ENCODE data around the gene MEN1.

GRCh38 chr11:64829536-64830251 lies 19.3 kb upstream of the MEN1 start:
- TF ChIP-seq CTCF (IDR thresholded peaks at IDR 0.05) (no peak), EP300 (IDR thresholded peaks at IDR 0.05) (no peak), POLR2A (IDR thresholded peaks at IDR 0.05) (no peak)

All from upper lobe of left lung (tissue), 4 donors.